HepG2 (cell line): ENCODE data around the gene NOTUM. TPM values are rescaled to one million over a fixed set of nuclear protein-coding genes. Genes with fewer than 3 reads are reported as not detected.

ENCODE experiments used
- ELK4 ChIP-seq: sonication (generic); formaldehyde crosslinking; IDR thresholded peaks from 2 replicates; pipeline ENCODE4 v1.9.0; 2021; ENCODE audit warnings: missing genetic modification reagents, borderline replicate concordance
- GABPB1 ChIP-seq: IDR thresholded peaks from 2 replicates; pipeline ENCODE4 v1.6.1; 2016; ENCODE audit warnings: mild to moderate bottlenecking, missing genetic modification reagents, moderate library complexity, missing compliant biosample characterization
- HOXA9 ChIP-seq: sonication (generic); formaldehyde crosslinking; IDR thresholded peaks from 2 replicates; pipeline ENCODE4 v1.8.1; 2022; ENCODE audit warnings: missing genetic modification reagents, mild to moderate bottlenecking, moderate library complexity, borderline replicate concordance
- LBX2 ChIP-seq: sonication (generic); formaldehyde crosslinking; IDR thresholded peaks from 2 replicates; pipeline ENCODE4 v1.5.0; 2020; ENCODE audit warnings: missing genetic modification reagents, mild to moderate bottlenecking, borderline replicate concordance
- MTF2 ChIP-seq: sonication (generic); formaldehyde crosslinking; IDR thresholded peaks from 2 replicates; pipeline ENCODE4 v1.5.0; 2020; ENCODE audit warnings: missing genetic modification reagents, borderline replicate concordance
- NONO ChIP-seq, 2 experiments: fragments of 450-650 bp in 1 of 2; sonication (generic) in 1 of 2; formaldehyde crosslinking in 1 of 2; IDR thresholded peaks in 1 of 2; conservative IDR thresholded peaks in 1 of 2; 2 replicates each; pipeline versions ENCODE4 v1.6.1 to v1.8.0; 2017 to 2022; ENCODE audit warnings: mild to moderate bottlenecking in 1 of 2, missing genetic modification reagents in 1 of 2, moderate library complexity in 1 of 2
- RARA ChIP-seq: IDR thresholded peaks from 2 replicates; pipeline ENCODE4 v1.6.1; 2016; ENCODE audit warnings: missing genetic modification reagents, missing compliant biosample characterization
- RFXANK ChIP-seq: IDR thresholded peaks from 2 replicates; pipeline ENCODE4 v1.6.1; 2016
- ZBTB10 ChIP-seq: sonication (generic); formaldehyde crosslinking; IDR thresholded peaks from 2 replicates; pipeline ENCODE4 v1.4.0; 2020; ENCODE audit warnings: missing genetic modification reagents, borderline replicate concordance
- ZNF276 ChIP-seq: sonication (generic); formaldehyde crosslinking; IDR thresholded peaks from 2 replicates; pipeline ENCODE4 v1.4.0; 2020; ENCODE audit warnings: mild to moderate bottlenecking, low read depth, missing genetic modification reagents
- ZNF468 ChIP-seq: sonication (generic); formaldehyde crosslinking; IDR thresholded peaks from 2 replicates; pipeline ENCODE4 v1.8.0; 2022; ENCODE audit warnings: mild to moderate bottlenecking, moderate library complexity, missing genetic modification reagents
- ZNF576 ChIP-seq: sonication (generic); formaldehyde crosslinking; IDR thresholded peaks from 2 replicates; pipeline ENCODE4 v1.4.0; 2020; ENCODE audit warnings: mild to moderate bottlenecking, missing genetic modification reagents
- ZNF687 ChIP-seq: sonication (generic); formaldehyde crosslinking; IDR thresholded peaks from 2 replicates; pipeline ENCODE4 v1.5.1; 2020; ENCODE audit warnings: mild to moderate bottlenecking, missing genetic modification reagents, moderate library complexity
- polyA plus RNA-seq, 8 experiments: library from polyadenylated mRNA; depleted of rRNA in 3 of 8; stranded (reverse) in 7 of 8; unstranded in 1 of 8; fragments of >200 nt; fragmentation: Illumina TruSeq in 4 of 8; extraction: Trizol in 4 of 8; gene quantifications; 2 replicates each; pipeline versions ENCODE4 v1.2.1 to v1.2.3, GENCODE V29; 2011 to 2016; ENCODE audit warnings: low read depth in 4 of 8, missing spikeins in 1 of 8, mixed read lengths in 1 of 8; ENCODE audit not compliant: insufficient read depth in 1 of 8
- total RNA-seq, 5 experiments: library from RNA; depleted of rRNA; stranded (reverse); fragments of >200 nt; fragmentation: Illumina TruSeq; extraction: Trizol; gene quantifications; 2 replicates each; pipeline ENCODE4 v1.2.3, GENCODE V29; 2016; ENCODE audit warnings: low read depth in 1 of 5

Gene NOTUM
- total and polyA plus RNA-seq, 2 of the 13 experiments (the other 11 are each of a cell fraction or from before 2014, with no cell fraction given) = 150 to 160 TPM

GRCh38 chr17:81956607-81957589, 4.1 kb downstream of the NOTUM start (continued):
- TF ChIP-seq ZBTB10 (no peak), RFXANK (CRISPR knock-in tag) (no peak), ELK4 (no peak), HOXA9 (CRISPR knock-in tag) (0 out of 2 replicates have a peak, but pooled peaks have one; percentile 34), LBX2 (CRISPR knock-in tag) (no peak), ZNF576 (CRISPR knock-in tag) (no peak), RARA (CRISPR knock-in tag) (no peak), ZNF687 (CRISPR knock-in tag) (peak; percentile 53), NONO (IDR thresholded peaks at IDR 0.05) (no peak), NONO (CRISPR knock-in tag; conservative IDR thresholded peaks at IDR 0.05) (0 out of 2 replicates have a peak, but pooled peaks have one; percentile 30), MTF2 (CRISPR knock-in tag) (no peak), GABPB1 (CRISPR knock-in tag) (peak; percentile 17; the same call in 1 of the 2 replicates), ZNF276 (CRISPR knock-in tag) (no peak), ZNF468 (CRISPR knock-in tag) (no peak)
